Measurements from ENCODE around the gene LARP6. TPM values are rescaled to one million over a fixed set of nuclear protein-coding genes. Genes with fewer than 3 reads are reported as not detected.

LARP6 gene
- total RNA-seq (2016; rRNA removed; fragmentation: Illumina TruSeq; extraction: Trizol) (2.9 and 3.0 TPM in 2 replicates), polyA plus RNA-seq (2011; rRNA removed) (8.2 and 9.7 TPM in 2 replicates), polyA minus RNA-seq (2011; rRNA and poly(A)+ RNA removed; ENCODE audit: low replicate concordance) (5.9 and 25.3 TPM in 2 replicates), Bru-seq, nascent RNA (percentile 42 among the genes with signal in this experiment), BruChase-seq, experiment 1, labeled RNA remaining after a 6-hour chase (percentile 47 among the genes with signal in this experiment), BruChase-seq, experiment 2, labeled RNA remaining after a 2-hour chase (percentile 39 among the genes with signal in this experiment)
- total RNA-seq (2016; cell fraction: cytosol; rRNA removed; fragmentation: Illumina TruSeq; extraction: Trizol; ENCODE audit: low read depth), result 7.4 and 9.4 TPM in 2 replicates
- 3.1 and 3.9 TPM in 2 replicates for total RNA-seq (2016; cell fraction: insoluble cytoplasmic fraction; rRNA removed; fragmentation: Illumina TruSeq; extraction: Trizol)
- 5.3 and 6.4 TPM in 2 replicates for total RNA-seq (2016; cell fraction: membrane; rRNA removed; fragmentation: Illumina TruSeq; extraction: Trizol)
- 1.5 and 1.8 TPM in 2 replicates for total RNA-seq (2016; cell fraction: nucleus; rRNA removed; fragmentation: Illumina TruSeq; extraction: Trizol)
- polyA plus RNA-seq (2011; cell fraction: cytosol; rRNA removed), result 6.4 and 8.2 TPM in 2 replicates
- 4.1 and 4.2 TPM in 2 replicates for polyA plus RNA-seq (2011; cell fraction: nucleus; rRNA removed)
- polyA plus RNA-seq (2012), result 11.1 and 11.6 TPM in 2 replicates
- 11.8 and 12.8 TPM in 2 replicates for polyA plus RNA-seq (2016; cell fraction: cytosol; fragmentation: Illumina TruSeq; extraction: Trizol; ENCODE audit: low read depth)
- polyA plus RNA-seq (2016; cell fraction: insoluble cytoplasmic fraction; fragmentation: Illumina TruSeq; extraction: Trizol; ENCODE audit: low read depth), result 3.1 and 3.3 TPM in 2 replicates
- 6.5 and 8.6 TPM in 2 replicates for polyA plus RNA-seq (2016; cell fraction: membrane; fragmentation: Illumina TruSeq; extraction: Trizol; ENCODE audit: low read depth)
- polyA plus RNA-seq (2016; cell fraction: nucleus; fragmentation: Illumina TruSeq; extraction: Trizol; ENCODE audit: insufficient read depth, low read depth), result 2.3 and 4.2 TPM in 2 replicates
- polyA minus RNA-seq (2011; cell fraction: cytosol; rRNA and poly(A)+ RNA removed), result 1.8 and 2.5 TPM in 2 replicates
- polyA minus RNA-seq (2011; cell fraction: nucleus; rRNA and poly(A)+ RNA removed), result 2.6 and 3.2 TPM in 2 replicates
- long read RNA-seq, experiment 1, partial matches to known transcripts, result 0 of 1 reads
- long read RNA-seq, experiment 1, other reads (novel, unspliced or antisense), result 0 of 1 reads
- long read RNA-seq, experiment 2, full-length matches to known transcripts, result 41 of 51 reads
- long read RNA-seq, experiment 2, partial matches to known transcripts, result 2 of 51 reads
- long read RNA-seq, experiment 2, other reads (novel, unspliced or antisense), result 8 of 51 reads

- no peaks in the 10 kb centered on the region for H4K20me1 ChIP-seq (ENCODE audit: insufficient read depth, low read length)
- H3K4me3 ChIP-seq (replicated peaks in 1 of 3; ENCODE audit: insufficient read depth in 1 of 3, low read depth in 2 of 3, low read length in 3 of 3), result peak within 1 kb of the TSS; percentile 60 to 78 (median 64)
- peak within 1 kb of the TSS; percentile 63 for H3K9ac ChIP-seq (ENCODE audit: insufficient read depth, low read depth, low read length)
- no peak for DNase-seq (ENCODE audit: low spot score)
- H2AFZ ChIP-seq (ENCODE audit: low read length), result no peak within 1 kb of the TSS
- in situ Hi-C loops (cut with HindIII; ENCODE audit: extremely low pct_ligation_motif_present, low pct_unique_long_range_greater_than_20kb) (no loop called here), intact Hi-C loops (cut with micrococcal nuclease; ENCODE audit: unreplicated experiment) (no loop called here)
- no TSS peak for BruUV-seq (replicated peaks)
- ChIA-PET POLR2A (interaction anchor here (0.9 to 6.3 kb wide), 5 partner anchors 10 to 29 kb away, joined by 3 to 69 read pairs (median 5); no protein-coding TSS in a partner anchor), CTCF (ENCODE audit: low intra/inter-chr PET ratio, low total read pairs) (no interaction called here)
- no peak within 1 kb of the TSS for H3K27ac ChIP-seq (ENCODE audit: extremely low read length, insufficient read depth, low read length)
- FAIRE-seq, result no peak
- peaks cover 20% of the 10 kb centered on the region for H3K4me1 ChIP-seq (ENCODE audit: insufficient read depth, low read length)
- peaks cover 0 to 17% of the 10 kb centered on the region in 2 experiments; a peak in 3 of 5 replicates for H3K27me3 ChIP-seq (ENCODE audit: control insufficient read depth in 1 of 2, insufficient read depth in 2 of 2, low read length in 2 of 2)
- 29% methylated on average over 3 of the region's 78 CpGs for WGBS (ENCODE audit: low lambda C conversion rate)
- H3K9me3 ChIP-seq (ENCODE audit: low read length), result no peaks in the 10 kb centered on the region
- peak within 1 kb of the TSS; percentile 98 for H3K4me2 ChIP-seq (ENCODE audit: low read depth, low read length)
- H3K36me3 ChIP-seq (replicated peaks in 1 of 2; ENCODE audit: control insufficient read depth in 1 of 2, insufficient read depth in 2 of 2, low read length in 2 of 2), result no peaks in the 10 kb centered on the region
- ATAC-seq, result peak; percentile 81
- H3K79me2 ChIP-seq (ENCODE audit: insufficient read depth, low read length), result no peaks in the 10 kb centered on the region
- peak; percentile 53; the same call in 1 of the 2 replicates for TF ChIP-seq PHF8 (CRISPR knock-in tag; IDR thresholded peaks at IDR 0.05)
- 0 out of 2 replicates have a peak, but pooled peaks have one; percentile 41 for TF ChIP-seq SP4 (CRISPR knock-in tag; IDR thresholded peaks at IDR 0.05)
- TF ChIP-seq KLF9 (CRISPR knock-in tag; IDR thresholded peaks at IDR 0.05; ENCODE audit: low read depth), result no peak
- peak; percentile 30; the same call in 1 of the 2 replicates for TF ChIP-seq ZNF274 (CRISPR knock-in tag; IDR thresholded peaks at IDR 0.05)
- peak; percentile 6; the same call in 1 of the 2 replicates for TF ChIP-seq ARID4A (CRISPR knock-in tag; IDR thresholded peaks at IDR 0.05; ENCODE audit: borderline replicate concordance)
- TF ChIP-seq ZNF687 (CRISPR knock-in tag; IDR thresholded peaks at IDR 0.05), result peak; percentile 34; the same call in 1 of the 2 replicates
Observed at GRCh38 chr15:70853973-70854665, at the start of gene LARP6. LARP6 (minus strand) TSS chr15:70854157; CDS start chr15:70854088, 69 bp downstream.
